HFFc6 (cell line): ENCODE measurements around the gene RGR. TPM values are rescaled to one million over a fixed set of nuclear protein-coding genes. Genes with fewer than 3 reads are reported as not detected.
A peak's percentile ranks its signal among the peaks of the same experiment; 100 is the strongest.

Experiments used
- DNase-seq: peaks from one replicate; pipeline ENCODE4 v3.0.0-alpha.2; 2018
- H3K27ac Mint-ChIP-seq: 2 replicates; pipeline ENCODE4 v1.8.0; 2020; ENCODE audit warnings: mild to moderate bottlenecking, mixed read lengths
- H3K27me3 Mint-ChIP-seq: 2 replicates; pipeline ENCODE4 v1.8.0; 2021; ENCODE audit warnings: mild to moderate bottlenecking, moderate library complexity, mixed read lengths; ENCODE audit not compliant: insufficient read depth
- H3K36me3 Mint-ChIP-seq: 2 replicates; pipeline ENCODE4 v1.8.0; 2021; ENCODE audit warnings: low read depth, mixed read lengths
- H3K4me1 Mint-ChIP-seq: 2 replicates; pipeline ENCODE4 v1.8.0; 2020; ENCODE audit warnings: low read depth, mixed read lengths
- H3K4me3 Mint-ChIP-seq: 2 replicates; pipeline ENCODE4 v1.8.0; 2020; ENCODE audit warnings: mild to moderate bottlenecking, moderate library complexity, mixed read lengths
- H3K9me3 Mint-ChIP-seq: 2 replicates; pipeline ENCODE4 v1.8.0; 2020; ENCODE audit warnings: mild to moderate bottlenecking, mixed read lengths
- total RNA-seq, 6 experiments: library from RNA; stranded (reverse); fragmentation: NEBNext Ultra II Directional; extraction: Animal tissue kit (Norgen Biotek cat#: 25700); gene quantifications; 2 replicates in 1 of 6; 3 replicates in 5 of 6; pipeline ENCODE4 v1.2.3, GENCODE V29; 2021
- TF ChIP-seq, protein P1 (sequence below): fragments of 200-600 bp; sonication (generic); IDR thresholded peaks from 2 replicates; pipeline ENCODE4 v1.5.0; 2021; ENCODE audit warnings: antibody characterized with exemption, mild to moderate bottlenecking

Gene RGR
- total RNA-seq, 6 experiments from 2014 or later: not detected

DNA sequence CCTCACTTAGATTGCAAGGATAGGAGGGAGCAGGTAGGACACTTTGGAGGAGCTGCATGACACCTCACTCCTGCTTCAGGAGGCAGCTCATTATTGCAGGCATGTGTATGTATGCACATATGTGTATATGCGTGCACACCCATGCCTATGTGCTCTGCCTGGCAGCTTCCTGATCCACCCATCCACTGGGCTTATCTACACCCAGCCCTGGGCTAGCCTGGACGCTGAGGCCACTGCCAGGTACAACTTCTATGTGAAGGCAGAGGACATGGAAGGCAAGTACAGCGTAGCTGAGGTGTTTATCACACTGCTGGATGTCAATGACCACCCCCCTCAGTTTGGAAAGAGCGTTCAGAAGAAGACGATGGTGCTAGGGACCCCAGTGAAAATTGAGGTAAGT, 32.8 kb upstream of the RGR start:
- Mint-ChIP-seq H3K27ac (no peak overlapping the region), H3K4me3 (no peak overlapping the region), H3K9me3 (no peaks in the 10 kb centered on the region), H3K4me1 (no peaks in the 10 kb centered on the region), H3K36me3 (no peaks in the 10 kb centered on the region), H3K27me3 (peaks cover 20% of the 10 kb centered on the region)
- TF ChIP-seq, protein P1, sequence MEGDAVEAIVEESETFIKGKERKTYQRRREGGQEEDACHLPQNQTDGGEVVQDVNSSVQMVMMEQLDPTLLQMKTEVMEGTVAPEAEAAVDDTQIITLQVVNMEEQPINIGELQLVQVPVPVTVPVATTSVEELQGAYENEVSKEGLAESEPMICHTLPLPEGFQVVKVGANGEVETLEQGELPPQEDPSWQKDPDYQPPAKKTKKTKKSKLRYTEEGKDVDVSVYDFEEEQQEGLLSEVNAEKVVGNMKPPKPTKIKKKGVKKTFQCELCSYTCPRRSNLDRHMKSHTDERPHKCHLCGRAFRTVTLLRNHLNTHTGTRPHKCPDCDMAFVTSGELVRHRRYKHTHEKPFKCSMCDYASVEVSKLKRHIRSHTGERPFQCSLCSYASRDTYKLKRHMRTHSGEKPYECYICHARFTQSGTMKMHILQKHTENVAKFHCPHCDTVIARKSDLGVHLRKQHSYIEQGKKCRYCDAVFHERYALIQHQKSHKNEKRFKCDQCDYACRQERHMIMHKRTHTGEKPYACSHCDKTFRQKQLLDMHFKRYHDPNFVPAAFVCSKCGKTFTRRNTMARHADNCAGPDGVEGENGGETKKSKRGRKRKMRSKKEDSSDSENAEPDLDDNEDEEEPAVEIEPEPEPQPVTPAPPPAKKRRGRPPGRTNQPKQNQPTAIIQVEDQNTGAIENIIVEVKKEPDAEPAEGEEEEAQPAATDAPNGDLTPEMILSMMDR: no peak
- no peak for DNase-seq

DNA sequence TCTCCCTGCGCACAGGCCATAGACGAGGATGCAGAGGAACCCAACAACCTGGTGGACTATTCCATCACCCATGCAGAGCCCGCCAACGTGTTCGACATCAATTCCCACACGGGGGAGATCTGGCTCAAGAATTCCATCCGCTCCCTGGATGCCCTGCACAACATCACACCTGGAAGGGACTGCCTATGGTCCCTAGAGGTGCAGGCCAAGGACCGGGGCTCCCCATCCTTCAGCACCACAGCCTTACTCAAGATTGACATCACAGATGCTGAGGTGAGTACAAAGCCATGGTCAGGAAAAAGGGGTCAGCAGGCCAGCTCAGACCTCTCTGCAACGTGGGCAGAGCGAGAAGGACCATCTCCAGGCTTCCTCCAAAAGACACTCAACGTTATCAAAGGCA, 31.8 kb upstream of the RGR start:
- TF ChIP-seq, protein P1: no peak
- DNase-seq: no peak
- H3K4me1 Mint-ChIP-seq: no peaks in the 10 kb centered on the region
- H3K27ac Mint-ChIP-seq: no peak overlapping the region
- peaks cover 16% of the 10 kb centered on the region for H3K27me3 Mint-ChIP-seq
- no peaks in the 10 kb centered on the region for H3K36me3 Mint-ChIP-seq
- no peaks in the 10 kb centered on the region for H3K9me3 Mint-ChIP-seq
- no peak overlapping the region for H3K4me3 Mint-ChIP-seq

DNA sequence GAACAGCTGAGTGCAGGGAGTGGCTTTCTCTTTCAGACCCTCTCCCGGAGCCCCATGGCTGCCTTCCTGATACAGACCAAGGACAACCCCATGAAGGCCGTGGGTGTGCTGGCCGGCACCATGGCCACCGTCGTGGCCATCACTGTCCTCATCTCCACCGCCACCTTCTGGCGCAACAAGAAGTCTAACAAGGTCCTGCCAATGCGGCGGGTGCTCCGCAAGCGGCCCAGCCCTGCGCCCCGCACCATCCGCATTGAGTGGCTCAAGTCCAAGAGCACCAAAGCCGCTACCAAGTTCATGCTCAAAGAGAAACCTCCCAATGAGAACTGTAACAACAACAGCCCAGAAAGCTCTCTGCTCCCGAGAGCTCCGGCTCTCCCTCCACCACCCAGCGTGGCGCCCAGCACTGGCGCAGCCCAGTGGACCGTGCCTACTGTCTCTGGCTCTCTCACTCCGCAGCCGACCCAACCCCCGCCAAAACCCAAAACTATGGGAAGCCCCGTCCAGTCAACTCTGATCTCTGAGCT, 30.7 kb upstream of the RGR start:
- TF ChIP-seq, protein P1: no peak

DNA sequence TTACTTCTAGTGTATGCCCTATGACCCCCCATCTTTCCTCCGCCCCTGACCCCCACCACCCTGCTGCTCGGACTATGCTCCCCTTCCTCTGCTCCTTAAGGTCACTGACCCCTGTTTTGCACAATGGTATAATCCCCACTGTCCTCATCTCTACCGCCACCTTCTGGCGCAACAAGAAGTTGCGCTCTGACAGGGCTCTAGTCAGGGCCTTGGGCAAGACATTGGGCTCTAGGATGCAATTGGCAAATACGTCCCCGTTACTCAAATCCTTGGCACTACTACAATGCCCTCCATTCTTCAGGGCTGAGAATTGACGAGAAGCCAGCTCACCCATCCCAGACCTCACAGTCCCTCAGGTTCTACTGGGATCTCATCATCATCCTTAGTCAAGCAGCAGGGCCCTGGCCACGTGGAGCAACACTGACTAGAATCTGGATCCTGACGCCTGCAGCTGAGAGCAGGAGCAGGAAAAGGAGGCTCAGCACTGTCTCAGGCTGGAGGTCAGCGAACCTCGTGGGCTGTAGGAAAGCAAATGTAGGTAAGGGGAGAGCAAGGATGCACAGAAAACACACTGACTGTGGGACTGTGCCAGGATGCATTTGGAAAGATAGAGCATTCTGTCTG, 30.1 kb upstream of the RGR start:
- Mint-ChIP-seq H3K27ac (no peak overlapping the region), H3K4me1 (no peaks in the 10 kb centered on the region), H3K9me3 (no peaks in the 10 kb centered on the region), H3K36me3 (no peaks in the 10 kb centered on the region), H3K27me3 (peaks cover 18% of the 10 kb centered on the region), H3K4me3 (no peak overlapping the region)
- DNase-seq: no peak
- TF ChIP-seq, protein P1: peak; percentile 57

More for the DNA sequence above, 30.7 kb upstream of the RGR start:
- Mint-ChIP-seq H3K9me3 (no peaks in the 10 kb centered on the region), H3K4me3 (no peak overlapping the region), H3K27me3 (peaks cover 16% of the 10 kb centered on the region), H3K36me3 (no peaks in the 10 kb centered on the region), H3K27ac (no peak overlapping the region), H3K4me1 (no peaks in the 10 kb centered on the region)
- DNase-seq: no peak

DNA sequence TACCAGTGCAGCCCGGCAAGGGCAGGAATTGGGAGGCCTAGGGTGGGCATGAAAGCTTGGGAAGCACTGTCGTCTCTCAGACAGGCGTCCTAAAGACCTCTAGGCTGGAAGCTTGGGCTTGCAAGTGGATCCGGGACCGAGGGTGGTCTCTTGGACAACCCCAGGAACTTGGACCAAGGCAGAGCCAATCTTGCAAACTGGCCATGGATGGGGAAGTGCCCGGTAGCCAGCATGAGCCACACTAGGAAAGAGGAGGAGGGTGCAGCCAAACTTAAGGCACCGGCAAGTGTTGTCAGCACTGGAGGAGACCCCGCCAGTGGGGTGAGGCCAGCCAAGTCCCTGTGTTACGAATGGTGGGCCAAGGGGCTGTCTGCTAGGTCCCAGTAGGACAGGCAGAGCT, 28.0 kb upstream of the RGR start:
- no peak for DNase-seq
- Mint-ChIP-seq H3K9me3 (no peaks in the 10 kb centered on the region), H3K4me1 (no peaks in the 10 kb centered on the region), H3K4me3 (no peak overlapping the region), H3K27ac (no peak overlapping the region), H3K27me3 (peaks cover 10% of the 10 kb centered on the region), H3K36me3 (no peaks in the 10 kb centered on the region)
- TF ChIP-seq, protein P1: no peak
